Jurkat, Clone E6-1 (cell line): Measurements from ENCODE around the gene TMEM156.
A peak's percentile ranks its signal among the peaks of the same experiment; 100 is the strongest.
"Not testable (repeated sequence)": the region's sequence is repeated elsewhere in the genome, so short reads cannot be mapped to it uniquely, and the experiment has no call there.

ENCODE experiments used
- DNase-seq: peaks from one replicate; pipeline ENCODE4 v3.0.0-alpha.2; 2011; ENCODE audit warnings: low read depth, low spot score
- H3K4me3 ChIP-seq: 2 replicates; pipeline ENCODE4 v1.5.1; 2011; ENCODE audit warnings: mild to moderate bottlenecking, low read length, control low read depth, moderate library complexity

Gene TMEM156

DNA sequence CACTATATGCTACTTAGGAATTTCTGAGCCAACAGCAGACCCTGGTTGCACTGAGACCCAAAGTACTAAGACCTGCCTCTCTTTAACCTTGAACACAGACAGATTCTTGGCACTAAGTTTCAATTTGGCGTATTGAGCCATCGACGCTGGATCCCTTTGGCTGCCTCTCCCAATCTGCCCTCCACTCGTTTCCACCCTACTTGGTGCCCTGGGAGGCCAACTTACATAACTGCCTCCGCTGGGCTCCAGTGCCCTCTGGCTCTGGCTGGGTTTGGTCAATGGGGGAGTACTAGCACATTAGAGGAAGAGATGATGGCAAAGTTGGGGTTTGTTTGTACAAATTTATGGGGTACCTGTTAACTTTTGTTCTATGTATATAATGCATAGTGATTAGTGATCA is 63.5 kb downstream of the TMEM156 start:
- H3K4me3 ChIP-seq, result no peak overlapping the region
- DNase-seq, result no peak

DNA sequence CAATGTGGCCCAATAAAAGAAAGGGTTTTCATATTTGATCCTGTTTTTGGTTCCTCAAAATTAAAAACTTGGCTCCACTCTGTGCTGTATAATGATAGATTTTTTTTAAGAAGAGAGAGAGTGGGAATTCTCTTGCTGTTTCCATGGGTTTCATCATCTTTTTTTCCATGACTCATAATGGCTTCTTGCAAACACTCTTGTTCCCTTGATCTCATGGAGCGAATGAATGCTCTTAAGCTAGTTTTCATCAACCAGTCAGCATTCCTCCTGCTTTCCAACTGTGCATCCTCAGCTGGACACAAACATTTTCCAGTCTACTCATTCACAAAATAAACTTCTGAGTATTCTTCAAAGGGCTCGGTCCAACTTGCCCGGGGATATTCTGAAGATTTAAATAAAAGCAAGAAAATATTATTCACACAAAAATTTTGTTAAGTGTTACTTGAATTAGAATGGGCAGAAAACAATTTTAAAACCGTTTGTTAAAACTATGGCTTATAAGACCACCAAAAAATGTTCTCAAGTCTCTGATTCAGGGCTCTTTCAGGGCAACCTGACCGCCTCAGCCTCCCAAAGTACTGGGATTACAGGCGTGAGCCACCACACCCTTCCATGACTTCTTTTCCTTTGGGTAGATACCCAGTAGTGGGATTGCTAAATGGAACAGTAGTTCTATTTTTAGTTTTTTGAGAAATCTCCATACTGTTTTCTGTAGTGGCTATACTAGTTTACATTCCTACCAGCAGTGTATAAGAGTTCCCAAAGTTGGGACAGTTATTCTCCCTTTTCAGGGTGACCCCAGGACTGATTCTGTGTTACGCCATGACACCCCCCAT is 64.7 kb downstream of the TMEM156 start:
- no peak for DNase-seq
- H3K4me3 ChIP-seq, result no peak overlapping the region

DNA sequence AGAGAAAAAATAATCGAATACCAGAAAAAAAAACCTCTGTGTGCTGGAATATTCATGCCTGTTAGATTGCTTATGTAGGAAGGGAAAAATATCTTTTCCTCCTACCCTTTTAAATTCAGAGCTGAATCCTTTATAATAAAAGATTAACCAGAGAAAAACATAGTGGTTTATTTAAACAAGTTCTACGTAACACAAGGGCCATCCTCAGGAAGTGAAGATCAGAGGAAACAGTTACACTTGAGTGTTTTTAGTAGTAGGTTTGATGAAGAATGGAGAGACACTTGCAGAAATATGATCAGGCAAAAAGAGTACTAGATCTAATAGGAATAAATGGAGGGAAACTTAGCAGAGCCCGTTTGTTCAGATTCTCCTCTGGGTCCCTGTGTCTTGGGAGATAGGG is 66.3 kb downstream of the TMEM156 start:
- no peak for DNase-seq
- no peak overlapping the region for H3K4me3 ChIP-seq

DNA sequence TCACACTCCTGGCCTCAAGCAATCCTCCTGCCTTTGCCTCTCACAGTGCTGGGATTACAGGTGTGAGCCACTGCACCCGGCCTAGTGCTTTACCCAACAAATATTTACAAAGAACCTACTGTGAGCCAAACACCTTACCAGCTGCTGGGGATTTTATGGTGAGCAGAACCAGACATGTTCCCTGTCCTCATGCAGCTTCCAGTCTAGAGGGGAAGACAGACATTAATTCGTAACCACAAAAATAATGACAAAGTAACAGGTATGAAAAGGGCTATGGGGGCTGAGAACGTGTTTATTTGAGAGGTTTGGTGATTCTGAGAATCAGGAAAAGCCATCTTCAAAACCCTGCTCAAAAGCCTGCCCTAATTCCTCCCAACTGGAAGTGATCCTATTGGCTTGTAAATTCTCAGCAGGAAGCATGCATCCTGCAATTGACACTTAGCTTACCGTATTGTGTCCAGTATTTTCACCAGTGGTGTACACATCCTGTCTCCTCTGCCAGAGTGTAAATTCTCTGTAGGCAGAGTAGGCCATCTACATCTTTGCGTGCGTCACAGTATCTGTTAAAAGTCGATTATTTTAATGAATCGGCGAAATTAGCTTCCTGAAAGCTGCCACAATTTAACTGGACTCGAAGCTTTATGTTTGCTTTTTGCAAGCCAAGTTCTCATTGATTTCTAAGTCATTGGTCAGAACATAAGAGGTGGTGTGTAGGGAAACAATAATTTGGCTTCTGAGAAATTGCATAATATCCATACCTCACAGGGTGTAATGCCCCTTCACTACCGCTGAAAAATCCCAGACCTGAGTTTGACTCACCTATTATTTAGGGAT is 67.0 kb downstream of the TMEM156 start:
- no peak overlapping the region for H3K4me3 ChIP-seq
- no peak for DNase-seq

DNA sequence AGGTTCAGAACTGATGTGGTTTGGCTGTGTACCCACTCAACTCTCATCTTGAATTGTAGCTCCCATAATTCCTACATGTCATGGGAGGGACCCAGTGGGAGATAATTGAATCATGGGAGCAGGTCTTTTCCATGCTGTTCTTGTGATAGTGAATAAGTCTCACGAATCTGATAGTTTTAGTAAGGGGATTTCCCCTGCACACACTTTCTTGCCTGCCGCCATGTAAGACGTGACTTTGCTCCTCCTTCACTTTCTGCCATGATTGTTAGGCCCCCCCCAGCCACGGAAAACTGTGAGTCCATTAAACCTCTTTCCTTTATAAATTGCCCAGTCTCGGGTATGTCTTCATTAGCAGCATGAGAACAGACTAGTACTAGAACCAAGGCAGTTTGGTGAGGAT is 73.0 kb downstream of the TMEM156 start:
- not testable (repeated sequence) for H3K4me3 ChIP-seq, DNase-seq

DNA sequence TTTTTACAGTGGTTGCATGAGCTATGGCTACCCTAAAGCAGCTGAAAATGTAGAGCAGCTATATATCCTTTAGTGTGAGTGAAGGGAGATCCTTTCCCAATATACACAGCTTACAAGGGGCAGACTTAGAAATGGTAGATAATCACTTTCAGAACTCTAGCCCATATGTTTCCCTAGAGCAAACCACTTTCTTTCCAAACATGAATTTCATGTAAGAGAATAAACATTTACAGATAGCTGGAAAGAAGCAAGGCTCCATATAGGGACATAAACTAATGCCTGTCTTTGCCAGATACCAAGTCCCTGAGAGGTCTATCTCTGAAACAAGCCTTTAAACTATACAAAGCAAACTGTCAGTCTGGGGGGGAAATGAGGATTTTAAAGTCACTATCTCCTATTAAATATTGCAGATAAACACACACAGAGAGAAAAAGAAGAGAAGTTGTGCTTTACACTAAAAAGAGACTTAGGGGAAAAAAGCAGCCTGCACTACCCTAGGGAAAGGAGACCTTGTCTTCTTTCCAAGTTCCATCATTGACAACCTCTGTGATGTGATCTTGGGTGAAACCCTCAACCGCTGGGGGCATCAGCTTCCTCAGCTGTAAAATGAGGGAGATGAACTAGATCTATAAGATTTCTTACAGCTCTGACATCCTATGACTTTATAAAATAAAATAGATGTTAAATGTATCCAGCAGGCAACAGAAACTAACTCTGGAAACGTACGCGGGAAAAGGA is 73.6 kb downstream of the TMEM156 start:
- no peak for DNase-seq
- H3K4me3 ChIP-seq, result no peak overlapping the region

DNA sequence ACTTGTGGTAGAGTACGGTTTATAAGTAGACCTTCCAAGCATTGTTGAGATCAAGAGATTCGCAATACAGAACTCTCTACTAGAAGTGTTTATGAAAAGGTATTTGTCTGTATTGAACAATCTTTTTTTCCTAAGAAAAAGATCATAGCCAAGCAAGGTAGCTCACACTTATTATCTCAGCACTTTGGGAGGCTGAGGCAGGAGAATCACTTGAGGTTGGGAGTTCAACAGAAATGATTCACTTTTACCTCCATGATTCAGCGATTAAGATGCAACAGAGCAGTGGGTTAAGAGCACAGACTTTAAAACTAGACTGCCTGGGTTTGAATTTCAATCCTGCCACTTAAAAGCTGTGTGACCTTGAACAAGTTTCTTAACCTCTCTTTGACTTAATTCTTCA is 74.3 kb downstream of the TMEM156 start:
- DNase-seq, result no peak
- H3K4me3 ChIP-seq, result no peak overlapping the region

DNA sequence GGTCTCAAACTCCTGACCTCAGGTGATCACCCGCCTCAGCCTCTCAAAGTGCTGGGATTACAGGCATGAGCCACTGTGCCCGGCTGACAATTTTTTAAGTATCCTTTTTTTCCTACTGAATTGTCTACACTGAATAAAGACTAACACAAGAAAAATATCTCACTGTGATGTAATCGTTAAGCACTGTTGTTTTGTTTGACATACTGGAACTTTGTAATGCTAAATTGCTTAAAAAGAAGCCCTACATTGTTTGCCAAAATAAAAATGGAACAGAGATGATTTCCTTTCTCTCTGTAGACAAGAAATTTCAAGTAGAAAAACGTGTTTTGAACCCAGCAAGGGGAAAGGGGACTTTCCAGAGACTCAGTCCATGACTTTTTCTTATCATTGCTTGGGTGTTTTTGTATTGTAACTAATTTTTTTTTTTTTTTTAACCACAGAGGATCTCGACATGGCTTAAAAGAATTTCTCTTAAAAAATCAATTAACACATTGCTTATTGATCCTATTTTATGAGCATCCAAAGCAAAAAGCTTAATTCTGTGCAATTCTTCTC is 74.9 kb downstream of the TMEM156 start:
- no peak overlapping the region for H3K4me3 ChIP-seq
- DNase-seq, result no peak

DNA sequence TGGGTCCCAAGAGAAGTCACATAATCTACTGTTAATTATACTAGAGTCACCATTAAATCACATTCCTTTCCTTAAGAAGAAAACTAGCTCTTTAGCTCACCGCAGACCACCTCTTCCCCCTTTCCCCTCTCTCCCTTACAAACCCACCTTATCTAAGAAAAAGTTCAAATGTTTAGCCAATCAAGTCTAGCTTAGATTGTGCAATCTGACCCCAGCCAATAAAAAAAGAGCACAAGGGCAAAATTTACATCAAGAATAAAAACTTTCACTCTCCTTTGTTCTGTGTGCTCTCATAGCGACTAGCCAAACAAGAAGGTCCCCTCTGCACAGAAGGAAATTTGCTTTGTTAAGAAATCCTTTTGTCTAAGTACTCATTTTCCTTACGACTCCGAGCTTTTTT is 76.3 kb downstream of the TMEM156 start:
- no peak for DNase-seq
- H3K4me3 ChIP-seq, result no peak overlapping the region

DNA sequence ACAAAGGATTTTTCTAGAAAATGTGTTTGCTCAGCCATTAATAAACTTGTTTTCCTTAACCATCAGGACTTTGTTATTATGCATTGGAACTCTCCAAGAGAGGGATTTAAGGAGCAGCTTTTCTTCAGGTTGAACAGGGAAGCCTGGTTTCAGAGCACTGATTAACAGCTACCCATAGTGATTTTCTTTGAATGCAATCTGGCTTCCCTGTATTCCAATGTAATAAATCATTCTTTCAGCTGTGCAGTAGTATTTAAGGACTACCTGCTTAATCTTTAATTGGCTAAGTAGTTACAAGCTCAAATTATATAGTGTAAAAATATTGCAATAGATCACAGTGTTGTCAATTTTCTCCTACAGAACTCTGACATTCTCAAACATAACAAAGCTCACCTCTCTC is 77.5 kb downstream of the TMEM156 start:
- no peak overlapping the region for H3K4me3 ChIP-seq
- no peak for DNase-seq

DNA sequence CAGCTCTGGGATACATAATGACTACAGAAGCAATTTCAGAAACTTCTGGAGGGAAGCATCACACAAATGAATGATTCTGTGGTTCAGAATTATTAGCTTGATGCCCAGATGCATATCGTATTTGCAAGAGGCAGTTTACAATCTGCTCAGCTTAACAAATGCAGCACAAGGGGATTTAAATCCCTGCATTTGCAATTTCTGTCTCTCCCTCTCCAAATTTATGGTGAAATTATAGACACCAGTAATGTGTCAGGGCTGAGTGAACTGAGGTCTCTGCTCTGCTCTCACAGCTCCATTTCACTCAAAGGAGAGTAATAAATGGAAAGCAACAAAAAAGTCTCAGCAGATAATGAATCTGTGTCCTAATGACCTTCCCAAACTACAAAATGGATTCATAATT is 80.2 kb downstream of the TMEM156 start:
- H3K4me3 ChIP-seq, result no peak overlapping the region
- DNase-seq, result no peak

DNA sequence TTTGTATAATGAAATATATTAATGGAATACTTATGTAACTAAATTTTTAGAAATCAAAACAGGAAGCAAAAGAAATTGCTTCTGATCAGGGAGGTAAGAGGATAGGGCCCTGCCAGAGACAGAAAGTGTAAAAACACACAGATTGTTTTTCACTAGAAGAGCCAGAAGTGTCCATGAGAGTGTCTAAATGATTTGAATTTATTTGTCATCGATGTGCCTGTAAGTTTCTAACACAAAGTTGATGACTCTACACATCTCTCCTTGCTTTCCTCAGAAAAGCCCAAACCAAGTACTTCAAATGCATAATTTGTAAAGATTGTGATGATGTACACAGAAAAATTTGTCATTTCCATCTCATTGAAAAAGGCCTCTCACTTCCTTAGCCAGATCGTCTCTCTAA is 80.6 kb downstream of the TMEM156 start:
- no peak for DNase-seq
- H3K4me3 ChIP-seq, result no peak overlapping the region

DNA sequence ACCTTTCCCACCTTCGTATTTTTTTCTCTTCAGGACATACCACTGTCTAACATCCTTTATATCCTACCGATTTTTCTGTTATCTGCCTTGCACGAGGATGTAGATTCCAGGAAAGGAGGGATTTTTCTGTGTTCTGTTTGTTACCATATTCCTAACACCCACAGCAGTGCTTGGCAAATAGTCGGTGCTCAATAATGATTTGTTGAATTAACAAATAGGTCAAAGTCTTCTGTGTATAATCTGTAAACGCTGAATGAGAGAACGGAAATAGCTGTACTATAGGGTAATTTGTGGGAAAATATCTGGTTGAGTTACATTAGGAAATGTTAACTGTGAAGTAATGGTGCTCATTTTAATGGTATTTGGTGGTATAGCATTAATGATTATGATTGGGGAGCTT is 81.5 kb downstream of the TMEM156 start:
- no peak for DNase-seq
- H3K4me3 ChIP-seq, result no peak overlapping the region

DNA sequence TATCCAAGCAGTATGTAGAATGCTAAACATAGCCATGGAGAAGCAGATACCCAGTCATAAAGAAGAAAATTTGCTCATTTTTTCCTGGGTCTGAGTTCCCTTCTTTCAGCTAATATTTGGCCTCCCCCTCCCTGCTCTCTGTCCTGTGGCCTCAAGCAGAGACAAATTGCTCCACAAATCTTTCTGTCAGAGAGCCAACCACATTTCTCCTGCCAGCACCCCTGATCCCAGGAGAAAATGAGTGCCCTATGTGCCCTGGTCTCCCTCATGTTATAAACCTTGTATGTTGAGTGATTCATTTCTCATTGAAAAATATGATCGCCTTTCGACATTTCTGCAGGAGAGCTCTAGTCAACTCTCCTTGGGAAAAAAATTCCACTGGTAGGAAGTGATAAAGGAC is 82.0 kb downstream of the TMEM156 start:
- H3K4me3 ChIP-seq, result no peak overlapping the region
- no peak for DNase-seq

DNA sequence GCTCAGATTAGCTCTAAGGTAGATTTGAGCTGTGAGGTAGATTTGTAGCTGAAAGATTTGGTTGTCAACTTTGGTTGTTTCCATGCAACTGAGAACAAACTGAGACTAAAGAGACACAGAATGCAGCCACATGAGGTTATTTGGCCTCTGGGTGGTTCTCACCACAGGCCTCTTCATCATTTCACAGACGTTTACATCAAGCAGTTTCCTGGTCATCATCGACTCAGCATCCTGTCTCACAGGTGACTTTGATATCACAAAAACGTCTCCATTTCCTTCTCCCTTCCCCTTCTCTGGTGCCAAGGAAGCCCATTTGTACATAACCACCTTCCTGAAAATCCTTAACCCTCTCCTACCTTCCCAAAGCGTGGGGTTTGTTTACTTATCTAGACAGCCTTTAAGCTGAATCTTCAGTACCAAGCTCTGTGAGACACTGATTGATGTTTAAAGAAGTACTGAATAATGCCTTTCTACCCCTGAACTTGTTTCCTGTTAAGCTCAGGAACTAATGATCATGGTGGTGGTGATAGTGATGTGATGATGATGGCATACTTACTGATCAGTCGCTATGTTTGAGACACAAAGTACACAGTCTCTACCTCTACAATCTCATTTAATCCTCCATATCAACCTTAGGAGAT is 82.7 kb downstream of the TMEM156 start:
- H3K4me3 ChIP-seq, result no peak overlapping the region
- peak; percentile 3 for DNase-seq

DNA sequence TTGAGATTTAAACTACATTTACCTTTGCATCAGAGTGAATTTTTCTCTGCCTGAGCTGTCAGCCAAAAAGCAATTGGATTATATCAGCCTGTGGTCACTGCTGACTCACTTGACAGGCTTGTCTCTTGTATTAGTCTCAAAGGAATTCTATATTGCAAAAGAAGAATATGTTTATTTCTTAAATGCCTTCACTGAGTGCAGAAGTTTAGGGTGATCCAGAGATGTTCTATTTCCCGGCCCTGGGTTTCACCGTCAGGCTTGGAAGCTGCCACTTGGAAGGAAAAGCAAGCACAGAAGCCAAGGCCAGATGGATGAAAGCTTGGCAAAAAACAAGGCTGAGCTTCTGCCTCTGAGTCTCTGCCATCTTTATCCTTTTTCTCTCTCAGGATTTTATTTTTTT is 83.7 kb downstream of the TMEM156 start:
- DNase-seq, result no peak
- no peak overlapping the region for H3K4me3 ChIP-seq

DNA sequence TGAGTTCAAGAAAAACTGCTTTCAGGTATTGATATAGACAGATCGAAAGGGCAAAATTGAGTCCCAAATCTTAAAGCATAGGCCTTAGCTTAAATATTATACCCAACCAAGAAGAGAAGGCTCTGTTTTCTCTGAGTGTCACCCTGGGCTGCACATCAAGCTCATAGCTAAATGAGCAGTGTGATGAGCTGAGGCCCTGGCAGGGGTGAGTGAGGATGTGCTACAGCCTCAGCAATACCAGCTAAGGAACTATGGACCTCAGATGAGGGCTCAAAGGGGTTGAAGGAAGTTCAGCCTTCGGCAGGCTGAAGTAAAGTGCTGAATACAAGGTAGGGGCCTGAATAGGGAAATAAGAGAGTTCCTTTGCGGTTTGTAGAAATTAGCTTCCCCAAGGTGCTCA is 85.3 kb downstream of the TMEM156 start:
- DNase-seq, result no peak
- H3K4me3 ChIP-seq, result no peak overlapping the region

DNA sequence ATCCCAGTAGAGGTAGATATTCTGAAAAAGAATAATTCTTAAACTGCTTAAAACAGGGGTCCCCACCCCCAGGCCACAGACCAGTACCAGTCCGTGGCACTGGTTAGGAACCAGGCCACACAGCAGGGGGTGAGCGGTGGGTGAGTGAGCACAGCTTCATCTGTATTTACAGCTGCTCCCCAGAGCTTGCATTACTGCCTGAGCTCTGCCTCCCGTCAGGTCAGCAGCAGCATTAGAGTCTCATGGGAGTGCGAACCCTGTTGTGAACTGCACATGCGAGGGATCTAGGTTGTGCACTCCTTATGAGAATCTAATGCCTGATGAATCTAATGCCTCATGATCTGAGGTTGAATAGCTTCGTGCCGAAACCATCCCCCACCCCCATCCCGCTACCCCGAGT is 87.8 kb downstream of the TMEM156 start:
- H3K4me3 ChIP-seq, result no peak overlapping the region
- DNase-seq, result no peak

DNA sequence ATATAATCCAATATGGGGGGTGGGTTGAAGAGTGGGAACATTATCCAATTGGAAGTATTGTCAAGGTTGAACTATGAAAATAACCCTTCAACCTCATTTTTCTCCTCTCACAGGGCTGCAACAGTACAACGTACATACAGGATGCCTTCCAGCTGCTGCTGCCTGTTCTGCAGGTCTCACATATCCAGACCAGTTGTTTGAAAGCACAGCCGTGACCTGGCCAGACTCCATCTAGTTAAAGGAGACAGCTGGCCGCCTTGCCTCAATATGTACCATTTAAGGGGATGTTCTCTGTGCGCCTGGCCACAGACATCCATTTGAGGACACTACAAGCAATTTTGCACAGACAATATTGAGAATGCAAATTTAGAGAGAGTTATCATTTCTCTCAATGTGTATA is 88.9 kb downstream of the TMEM156 start:
- no peak overlapping the region for H3K4me3 ChIP-seq
- no peak for DNase-seq
